HFF-Myc (cell line): ENCODE results near the gene USP30.
"Not testable (repeated sequence)": the region's sequence is repeated elsewhere in the genome, so short reads cannot be mapped to it uniquely, and the experiment has no call there.

Experiments used
- DNase-seq: peaks from one replicate; pipeline ENCODE4 v3.0.0-alpha.2; 2011; ENCODE audit warnings: low read depth; ENCODE audit errors: extremely low read depth
- H3K4me3 ChIP-seq: replicated peaks from 2 replicates; pipeline ENCODE4 v1.5.1; 2011; ENCODE audit warnings: low read depth, mild to moderate bottlenecking, control low read depth, low read length
- CTCF ChIP-seq: IDR thresholded peaks from 2 replicates; pipeline ENCODE4 v1.5.1; 2012; ENCODE audit warnings: mild to moderate bottlenecking, low read depth, low read length, control low read depth; ENCODE audit errors: missing control alignments

Gene USP30

GRCh38 chr12:109016978-109017377 is 35.4 kb upstream of the USP30 start:
- no peak overlapping the region for H3K4me3 ChIP-seq
- DNase-seq, result no peak

GRCh38 chr12:109018296-109018695 is 34.1 kb upstream of the USP30 start:
- no peak overlapping the region for H3K4me3 ChIP-seq
- TF ChIP-seq CTCF, result no peak
- no peak for DNase-seq

More at GRCh38 chr12:109016978-109017377, 35.4 kb upstream of the USP30 start:
- TF ChIP-seq CTCF, result no peak

- H3K4me3 ChIP-seq, result no peak overlapping the region
- no peak for DNase-seq
- no peak for TF ChIP-seq CTCF
These were observed 32.1 kb upstream of the USP30 start for GRCh38 chr12:109020146-109020795.

GRCh38 chr12:109020796-109021380 is 31.5 kb upstream of the USP30 start, which contains the start of gene SVOP:
Gene SVOP (minus strand): TSS chr12:109021068. CDS start chr12:109020868, 200 bp downstream.
- no peak within 1 kb of the TSS for H3K4me3 ChIP-seq
- DNase-seq, result peak; percentile 42
- no peak for TF ChIP-seq CTCF

- no peak overlapping the region for H3K4me3 ChIP-seq
- no peak for TF ChIP-seq CTCF
- no peak for DNase-seq
These were observed 24.6 kb upstream of the USP30 start for GRCh38 chr12:109027767-109028166.

- not testable (repeated sequence) for DNase-seq, H3K4me3 ChIP-seq
These were observed 23.8 kb upstream of the USP30 start for GRCh38 chr12:109028624-109029023.

GRCh38 chr12:109029411-109029810 is 23.0 kb upstream of the USP30 start:
- no peak for DNase-seq
- H3K4me3 ChIP-seq, result no peak overlapping the region
- no peak for TF ChIP-seq CTCF
